Activated T-helper 9 cell treated with anti-CD3 and anti-CD28 coated beads, Interleukin-2, amount 50 U/mL, for 16 hours (primary cell): ENCODE measurements around the gene FCHSD2.
"Not testable (repeated sequence)": the region's sequence is repeated elsewhere in the genome, so short reads cannot be mapped to it uniquely, and the experiment has no call there.

Source experiments
- DNase-seq: peaks from one replicate; pipeline ENCODE4 v3.0.0-alpha.2; 2020; ENCODE audit warnings: low read depth

The FCHSD2 gene

GRCh38 chr11:72864702-72865655 lies 277.1 kb downstream of the FCHSD2 start:
- DNase-seq: no peak

- no peak for DNase-seq
These were observed 278.2 kb downstream of the FCHSD2 start for GRCh38 chr11:72863916-72864315.

GRCh38 chr11:72863091-72863490 lies 279.0 kb downstream of the FCHSD2 start:
- DNase-seq: no peak

- DNase-seq: no peak
These were observed 281.5 kb downstream of the FCHSD2 start for GRCh38 chr11:72860592-72860991.

- DNase-seq: no peak
These were observed 282.1 kb downstream of the FCHSD2 start for GRCh38 chr11:72860010-72860409.

- DNase-seq: no peak
These were observed 283.0 kb downstream of the FCHSD2 start for GRCh38 chr11:72859126-72859525.

GRCh38 chr11:72858267-72858666 lies 283.9 kb downstream of the FCHSD2 start:
- DNase-seq: not testable (repeated sequence)

- DNase-seq: no peak
These were observed 285.4 kb downstream of the FCHSD2 start for GRCh38 chr11:72856551-72857345.

GRCh38 chr11:72856065-72856464 lies 286.1 kb downstream of the FCHSD2 start:
- no peak for DNase-seq

- no peak for DNase-seq
These were observed 290.4 kb downstream of the FCHSD2 start for GRCh38 chr11:72851726-72852125.

GRCh38 chr11:72850832-72851231 lies 291.3 kb downstream of the FCHSD2 start:
- DNase-seq: no peak

GRCh38 chr11:72848846-72849466 lies 293.2 kb downstream of the FCHSD2 start:
- no peak for DNase-seq

GRCh38 chr11:72844356-72844755 lies 297.8 kb downstream of the FCHSD2 start:
- no peak for DNase-seq

- no peak for DNase-seq
These were observed 299.3 kb downstream of the FCHSD2 start for GRCh38 chr11:72842653-72843330.

GRCh38 chr11:72842126-72842525 lies 300.0 kb downstream of the FCHSD2 start:
- DNase-seq: no peak

- DNase-seq: no peak
These were observed 300.7 kb downstream of the FCHSD2 start for GRCh38 chr11:72841397-72841796.

GRCh38 chr11:72840780-72841179 lies 301.3 kb downstream of the FCHSD2 start:
- DNase-seq: no peak

GRCh38 chr11:72838691-72839305 lies 303.3 kb downstream of the FCHSD2 start:
- DNase-seq: no peak

- no peak for DNase-seq
These were observed 306.0 kb downstream of the FCHSD2 start for GRCh38 chr11:72836111-72836510.

GRCh38 chr11:72834905-72835304 lies 307.2 kb downstream of the FCHSD2 start:
- DNase-seq: no peak

GRCh38 chr11:72833811-72834493 lies 308.2 kb downstream of the FCHSD2 start:
- DNase-seq: no peak
